IPS DF 4.7 (cell line): ENCODE results near the gene CTPS1.

Source experiments
- DNase-seq: peaks from one replicate; pipeline ENCODE4 v3.0.0-alpha.2; 2013; ENCODE audit warnings: low spot score; ENCODE audit errors: extremely low read depth

The CTPS1 gene

DNA sequence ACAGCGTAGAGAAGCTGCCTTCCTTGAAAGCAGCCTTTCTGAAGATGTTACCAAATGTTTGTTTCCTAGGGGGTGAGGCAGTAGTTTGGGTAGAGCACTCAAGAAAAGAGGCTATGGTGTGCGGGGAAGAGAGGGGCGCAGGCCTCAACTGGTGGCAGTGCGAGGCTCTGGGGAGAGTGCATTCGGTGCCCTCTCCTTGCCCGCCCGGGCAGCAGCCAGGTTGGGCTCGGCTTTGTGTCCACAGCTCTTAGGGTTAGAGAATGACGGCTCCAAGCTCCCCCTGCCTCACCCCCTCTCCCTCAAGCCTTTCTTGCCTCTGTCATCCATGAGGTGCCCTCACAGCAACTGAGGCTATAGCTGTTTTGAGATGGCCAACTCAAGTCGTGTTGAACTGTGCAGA is 42.9 kb downstream of the CTPS1 start:
- DNase-seq = no peak

DNA sequence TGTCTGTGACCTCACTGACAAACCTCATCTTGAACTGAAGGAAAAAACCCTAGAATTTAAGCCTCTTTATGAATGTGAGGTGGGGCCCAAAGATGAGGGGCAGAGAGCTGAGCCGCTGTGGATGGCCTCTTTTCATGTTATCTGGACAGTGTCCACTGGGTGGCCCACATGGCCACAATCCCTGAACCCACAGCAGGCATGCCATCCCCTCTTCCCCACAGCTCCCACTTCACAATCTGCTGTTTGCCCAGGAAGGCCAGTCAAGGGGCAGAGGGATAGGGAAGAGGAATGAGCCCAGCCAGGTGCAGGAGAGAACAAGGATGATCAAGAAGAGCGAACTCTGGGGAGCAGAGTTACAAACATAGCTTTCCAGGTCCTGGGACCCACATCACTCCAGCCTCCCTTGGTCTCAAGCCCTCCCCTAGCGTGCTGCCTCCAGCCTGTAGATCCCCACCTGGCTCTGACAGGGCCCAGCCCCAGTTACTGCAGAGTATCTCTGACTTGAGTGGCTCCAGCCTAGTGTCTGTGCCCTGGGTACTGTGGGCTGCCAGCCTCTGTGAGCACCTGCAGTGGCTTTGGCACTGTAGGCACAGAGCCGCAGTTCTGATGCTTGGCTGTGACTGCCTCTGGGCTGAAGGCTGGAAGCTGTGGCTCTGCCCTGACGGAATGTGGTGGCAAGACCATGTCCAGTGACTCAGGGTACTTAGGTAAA is 43.9 kb downstream of the CTPS1 start:
- no peak for DNase-seq

DNA sequence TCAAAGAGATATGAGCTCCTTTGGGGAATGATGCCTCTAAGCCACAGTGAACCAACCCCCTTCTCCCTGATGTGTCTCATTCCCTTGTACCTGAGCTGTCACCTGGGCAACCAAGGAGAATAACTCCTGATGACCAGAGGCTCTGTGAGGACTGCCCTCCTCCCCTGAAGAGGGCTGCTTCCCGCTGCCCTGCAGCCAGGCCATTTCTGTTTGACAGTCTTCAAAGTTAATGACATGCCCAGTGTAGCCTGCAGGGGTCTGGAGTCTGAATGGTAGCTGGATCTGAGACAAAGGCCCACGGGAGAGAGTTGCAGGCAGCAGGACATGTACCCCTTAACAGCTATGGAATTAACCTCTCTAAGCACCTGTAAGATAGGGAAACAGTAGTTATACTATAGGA is 45.5 kb downstream of the CTPS1 start:
- no peak for DNase-seq

DNA sequence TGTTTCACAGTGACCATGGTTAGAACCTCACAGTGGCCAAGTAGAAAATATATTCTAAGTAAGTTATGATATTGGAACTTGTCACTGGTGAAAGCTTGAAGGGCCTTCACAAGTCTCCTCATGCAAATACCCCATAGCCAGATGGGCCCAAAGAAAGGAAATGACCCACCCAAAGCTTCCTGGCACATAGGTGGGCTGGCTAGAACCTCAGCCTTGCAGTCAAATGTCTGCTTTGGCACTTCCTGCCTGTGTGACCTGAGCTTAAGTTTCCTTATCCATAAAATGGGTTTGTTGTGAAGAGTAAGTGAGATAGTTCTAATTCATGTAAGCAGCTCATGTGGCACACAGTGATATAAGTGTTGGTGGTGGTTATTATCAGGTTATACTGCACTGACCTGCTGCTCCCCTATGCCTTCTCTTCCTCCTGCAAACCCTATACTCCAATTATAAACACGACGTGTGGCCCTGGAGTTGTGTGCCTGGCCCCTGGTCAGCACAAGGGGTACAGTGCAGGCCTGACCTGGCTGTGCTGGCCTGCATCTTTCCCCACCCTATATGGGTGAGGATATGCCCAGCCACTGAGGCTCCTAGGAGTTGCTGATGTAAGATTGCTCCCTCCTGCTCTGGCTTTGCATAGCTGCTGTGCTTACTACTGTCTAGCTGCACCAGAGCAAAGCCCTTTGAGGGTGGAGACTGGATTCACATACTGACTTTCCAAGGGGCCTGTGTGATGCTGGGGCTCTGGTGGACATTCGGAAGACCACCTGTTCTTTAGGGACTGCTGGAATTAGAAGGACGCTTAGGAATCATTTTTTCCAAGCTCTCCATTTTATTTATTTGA is 46.7 kb downstream of the CTPS1 start:
- DNase-seq = no peak

DNA sequence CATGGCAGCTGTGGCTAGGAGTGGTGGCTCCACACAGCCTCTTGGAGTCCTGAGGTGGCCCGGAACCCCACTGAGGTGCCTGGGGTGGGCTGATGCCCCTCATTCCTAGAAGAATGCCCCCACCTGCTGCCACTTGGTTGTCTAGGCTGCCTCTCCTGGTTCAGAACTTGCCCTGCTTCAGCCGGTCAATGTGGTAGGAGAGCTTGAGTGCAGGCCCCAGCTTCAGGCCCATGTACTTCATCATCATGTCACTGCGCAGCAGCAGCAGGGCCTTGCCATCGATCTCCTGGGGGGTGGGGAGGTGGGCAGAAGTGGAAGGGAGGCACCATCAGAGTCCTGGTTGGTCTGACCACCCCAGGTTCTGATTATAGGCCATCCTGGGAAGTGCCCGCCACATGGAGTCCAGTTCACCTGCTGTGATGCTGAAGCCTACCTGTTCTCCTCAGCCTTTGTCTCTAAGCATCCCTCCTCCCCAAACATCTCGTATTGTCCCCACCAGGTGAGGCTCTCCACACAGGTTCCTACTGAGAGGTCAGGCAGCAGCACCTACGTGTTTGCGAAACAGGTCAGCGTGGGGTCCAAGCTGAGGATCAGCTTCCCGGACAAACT is 48.6 kb downstream of the CTPS1 start:
- no peak for DNase-seq

DNA sequence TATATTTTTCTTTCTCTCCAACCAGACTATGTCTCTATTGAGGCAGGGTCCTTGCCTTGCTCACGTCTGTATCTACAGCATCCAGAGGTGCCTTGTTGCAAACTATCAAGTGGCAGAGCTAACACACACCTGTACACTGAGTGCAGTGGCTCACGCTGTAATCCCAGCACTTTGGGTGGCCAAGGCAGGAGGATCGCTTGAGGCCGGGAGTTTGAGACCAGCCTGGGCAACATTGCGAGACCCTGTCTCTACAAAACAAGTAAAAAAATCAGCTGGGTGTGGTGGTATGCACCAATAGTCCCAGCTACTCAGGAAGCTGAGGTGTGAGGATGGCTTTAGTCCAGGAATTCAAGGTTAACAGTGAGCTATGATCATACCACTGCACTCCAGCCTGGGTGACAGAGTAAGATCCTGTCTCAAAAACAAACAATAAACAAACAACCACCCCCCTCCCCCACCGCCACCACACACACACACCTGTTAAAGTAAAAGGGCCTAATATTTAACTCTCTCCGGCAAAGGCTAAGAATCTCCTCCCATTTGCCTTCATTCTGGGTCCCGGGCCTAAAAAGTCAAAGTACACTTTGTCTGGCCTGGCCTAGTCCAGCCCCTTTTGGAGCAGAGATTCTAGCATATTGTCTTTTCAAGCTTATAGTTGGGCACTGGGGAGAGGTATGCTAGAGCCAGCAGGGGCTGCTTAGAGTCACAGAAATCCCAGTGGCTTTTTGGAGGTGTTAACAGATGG is 51.5 kb downstream of the CTPS1 start:
- no peak for DNase-seq

DNA sequence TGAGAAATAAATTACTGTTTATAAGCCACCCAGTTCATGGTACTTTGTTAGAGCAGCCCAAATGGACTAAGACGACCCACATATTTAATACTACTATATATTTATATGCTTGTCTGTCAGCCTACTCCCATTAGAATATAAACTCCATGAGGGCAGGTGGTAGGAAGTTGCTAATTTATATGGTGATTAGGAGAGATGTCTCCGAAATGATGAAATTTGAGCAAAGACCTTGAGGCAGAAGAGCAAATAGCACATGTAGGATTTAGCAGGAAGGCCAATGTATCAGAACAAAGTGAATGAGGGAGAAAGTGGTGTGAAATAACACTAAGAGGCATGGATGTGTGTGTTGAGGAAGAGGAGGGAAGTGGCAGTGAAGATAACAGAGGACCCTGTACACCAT is 52.7 kb downstream of the CTPS1 start:
- no peak for DNase-seq

DNA sequence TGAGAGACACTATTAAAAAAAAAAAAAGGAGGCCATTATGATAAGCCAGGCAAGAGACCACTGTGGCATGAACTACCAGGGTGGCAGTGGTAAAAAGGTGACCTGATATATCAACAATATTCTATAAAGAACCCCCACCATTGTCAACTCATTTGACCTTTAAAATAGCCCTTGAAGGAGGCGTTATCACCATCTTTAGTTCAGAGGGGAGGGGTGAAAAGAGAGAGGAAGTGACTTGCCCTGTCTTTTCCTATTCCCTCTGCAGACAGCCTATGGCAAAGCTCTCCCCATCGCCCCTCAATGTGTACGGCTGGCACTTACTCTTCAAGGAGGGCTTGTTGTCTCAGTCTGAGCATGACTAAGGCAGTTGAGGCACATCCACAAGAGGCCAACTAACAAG is 53.8 kb downstream of the CTPS1 start:
- DNase-seq = no peak

DNA sequence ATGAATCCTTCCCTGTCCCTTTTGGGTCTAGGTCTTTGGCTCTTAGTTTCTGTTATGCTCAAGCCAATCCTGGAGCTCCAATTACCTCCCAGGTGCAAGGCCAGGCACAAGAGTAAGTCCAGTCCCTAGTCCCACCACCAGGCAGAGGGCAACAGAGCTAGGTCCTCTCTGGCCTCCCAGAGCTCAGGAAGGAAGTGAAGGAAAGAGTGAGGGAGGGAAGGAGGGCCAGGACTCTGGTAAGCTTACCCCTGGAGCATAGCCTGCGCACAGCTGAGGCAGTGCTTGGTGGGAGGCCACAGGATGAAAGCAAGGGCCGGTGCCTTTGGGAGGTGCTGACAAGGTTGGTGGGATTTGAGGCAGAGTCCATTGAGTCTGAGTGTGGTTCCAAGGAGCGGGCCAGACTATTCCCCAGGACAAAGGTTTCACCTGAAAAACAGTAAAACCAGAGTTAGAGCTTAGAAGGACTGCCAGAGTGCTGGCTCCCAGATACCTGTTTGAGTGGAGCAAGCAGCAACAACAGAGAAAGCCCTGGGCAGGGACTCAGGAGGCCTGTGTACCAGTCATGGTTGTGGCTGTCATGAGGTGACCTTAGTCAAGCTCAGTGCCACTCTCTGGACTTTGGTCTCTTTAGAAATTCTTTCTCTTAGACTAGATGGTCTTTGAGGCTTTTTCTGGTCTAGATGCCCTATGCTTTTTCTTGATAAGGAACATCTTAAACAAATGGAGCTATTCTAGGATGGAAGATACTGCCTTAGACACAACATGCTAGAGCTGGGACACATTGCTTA is 57.8 kb downstream of the CTPS1 start:
- no peak for DNase-seq

DNA sequence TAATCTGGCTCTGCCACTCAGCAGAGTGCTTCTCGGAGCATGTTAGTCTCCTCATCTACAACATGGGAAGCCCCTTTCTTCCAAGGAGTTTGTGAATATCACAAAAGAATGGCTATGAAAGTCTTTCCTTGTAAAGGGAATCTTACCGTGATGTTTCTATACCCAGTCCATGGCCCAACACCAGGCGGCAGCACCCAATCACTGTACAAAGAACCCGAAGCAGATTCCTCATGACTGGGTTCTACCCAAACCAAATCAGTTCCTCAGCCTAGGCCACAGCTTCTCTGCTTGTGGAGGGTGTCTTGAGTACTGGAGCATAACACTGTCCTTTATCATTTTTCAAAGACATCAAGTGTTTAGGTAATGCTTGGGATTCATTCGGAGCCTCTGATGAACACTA is 58.6 kb downstream of the CTPS1 start:
- DNase-seq = no peak

DNA sequence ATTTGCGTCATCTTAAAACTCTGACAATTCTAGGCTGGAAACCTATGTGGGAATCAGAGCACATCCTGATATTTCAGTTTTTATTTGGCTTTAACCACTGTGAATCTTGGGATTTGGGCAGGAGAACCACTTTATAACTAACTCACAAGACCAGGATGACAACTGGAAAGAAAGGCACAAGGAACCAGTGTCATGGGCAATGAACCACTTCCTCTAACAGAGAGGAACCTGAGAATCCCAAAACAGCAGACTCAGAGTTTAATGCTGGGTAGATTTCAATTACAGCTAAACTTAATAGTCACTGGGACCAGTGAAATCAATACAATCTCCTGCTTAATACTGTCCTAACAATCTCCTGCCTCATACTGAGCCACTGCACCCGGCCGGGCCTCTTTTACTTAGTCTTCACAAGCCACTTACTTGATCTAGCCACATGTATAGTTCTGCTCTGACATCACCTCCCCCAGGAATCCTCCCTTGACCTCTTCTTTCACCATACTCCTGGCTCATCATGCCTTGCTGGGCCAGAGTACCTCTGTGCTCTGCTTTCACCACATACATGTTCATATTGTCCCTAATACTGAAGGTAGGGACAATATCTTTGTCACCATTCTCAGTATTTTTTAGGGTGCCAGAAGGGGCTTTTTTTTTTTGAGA is 62.2 kb downstream of the CTPS1 start:
- DNase-seq = no peak

DNA sequence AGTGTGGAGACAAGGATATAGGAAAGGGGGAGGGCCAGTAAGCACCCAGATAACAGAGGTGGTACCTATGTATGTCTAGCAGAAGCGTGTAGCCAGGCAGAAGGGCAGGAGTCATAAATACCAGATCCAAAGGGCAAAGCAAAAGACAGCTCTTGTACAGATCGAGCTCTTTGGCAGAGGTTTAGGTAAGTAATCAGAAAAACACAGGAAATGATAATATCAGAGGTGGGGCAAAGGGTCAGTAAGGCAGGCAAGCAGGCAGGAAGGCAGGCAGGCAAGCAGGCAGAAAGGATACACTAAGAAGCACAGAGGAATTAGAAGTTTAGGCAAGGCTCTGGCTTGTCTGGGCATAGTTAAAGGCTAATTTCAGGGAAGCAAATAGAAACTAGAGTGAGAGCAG is 64.7 kb downstream of the CTPS1 start:
- DNase-seq = no peak

DNA sequence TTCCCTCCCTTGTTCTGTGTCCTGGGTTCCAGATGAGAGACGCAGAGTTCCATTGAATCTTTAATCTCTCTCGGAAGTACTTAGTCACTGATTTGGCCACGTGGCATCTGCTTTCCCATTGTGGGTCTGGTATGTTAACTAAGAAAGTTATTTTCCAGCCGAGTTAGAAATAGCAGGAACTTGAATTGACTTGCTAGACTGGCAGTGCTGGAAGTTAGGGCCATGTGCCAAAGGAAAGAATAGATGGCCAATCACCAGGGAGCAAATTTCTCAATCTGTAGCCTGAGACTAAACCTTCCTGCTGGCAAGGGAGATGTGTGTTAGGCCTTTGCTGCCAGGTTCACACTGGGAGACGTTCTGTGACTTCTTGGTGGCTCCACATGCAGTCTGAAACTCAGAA is 66.2 kb downstream of the CTPS1 start:
- DNase-seq = no peak

DNA sequence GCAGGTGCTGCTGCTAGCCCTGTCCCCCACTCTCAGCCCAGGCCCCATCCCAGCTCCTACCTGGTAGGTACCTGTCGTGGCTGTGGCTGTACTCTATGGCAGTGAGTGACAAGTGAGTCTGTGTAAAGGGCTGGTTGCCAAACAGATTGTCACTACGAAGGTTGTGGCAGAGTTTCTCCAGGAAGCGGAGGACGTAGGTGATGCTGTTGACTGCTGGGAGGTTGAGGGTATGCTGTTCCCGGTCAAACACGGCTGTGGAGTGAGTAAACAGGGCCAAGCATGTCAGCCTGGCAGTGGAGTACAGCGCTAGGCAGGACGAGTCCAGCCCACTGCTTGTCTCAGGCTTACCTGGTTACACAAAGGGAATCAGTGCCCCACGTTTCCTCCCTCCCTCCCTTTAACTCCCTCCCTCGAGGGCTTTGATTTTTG is 66.9 kb downstream of the CTPS1 start:
- DNase-seq = no peak

DNA sequence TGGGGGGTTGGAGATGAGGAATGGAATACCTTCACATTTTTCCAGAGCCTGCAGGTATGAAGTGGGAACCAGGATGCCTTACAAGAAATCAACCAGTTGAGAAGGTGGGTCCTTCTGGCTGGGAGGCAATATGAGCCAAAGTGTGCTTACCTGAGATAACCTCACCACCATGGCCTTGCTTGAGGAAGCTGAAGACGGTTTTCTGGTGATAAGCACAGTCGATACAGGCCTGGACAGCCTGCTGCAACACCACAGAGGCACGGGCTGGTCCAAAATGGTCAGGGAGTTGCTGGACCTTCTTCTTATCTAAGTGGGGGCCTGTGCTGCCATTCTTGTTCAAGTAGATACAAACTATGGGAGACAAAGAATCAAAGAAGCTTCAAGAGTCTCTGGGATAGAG is 69.0 kb downstream of the CTPS1 start:
- DNase-seq = no peak

DNA sequence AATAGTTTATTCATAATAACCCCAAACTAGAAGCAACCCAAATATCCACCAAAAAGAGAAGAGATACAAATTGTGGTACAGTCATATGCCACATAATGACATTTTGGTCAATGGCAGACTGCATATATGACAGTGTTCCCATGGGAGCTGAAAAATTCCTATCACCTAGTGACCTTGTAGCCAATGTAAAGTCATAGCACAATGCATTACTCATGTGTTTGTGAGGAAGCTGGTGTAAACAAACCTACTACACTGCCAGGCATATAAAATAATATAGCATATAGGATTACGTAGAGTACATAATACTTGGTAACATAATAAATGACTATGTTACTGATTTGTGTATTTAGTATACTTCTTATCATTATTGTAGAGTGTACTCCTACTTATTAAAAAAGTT is 71.5 kb downstream of the CTPS1 start:
- DNase-seq = no peak

DNA sequence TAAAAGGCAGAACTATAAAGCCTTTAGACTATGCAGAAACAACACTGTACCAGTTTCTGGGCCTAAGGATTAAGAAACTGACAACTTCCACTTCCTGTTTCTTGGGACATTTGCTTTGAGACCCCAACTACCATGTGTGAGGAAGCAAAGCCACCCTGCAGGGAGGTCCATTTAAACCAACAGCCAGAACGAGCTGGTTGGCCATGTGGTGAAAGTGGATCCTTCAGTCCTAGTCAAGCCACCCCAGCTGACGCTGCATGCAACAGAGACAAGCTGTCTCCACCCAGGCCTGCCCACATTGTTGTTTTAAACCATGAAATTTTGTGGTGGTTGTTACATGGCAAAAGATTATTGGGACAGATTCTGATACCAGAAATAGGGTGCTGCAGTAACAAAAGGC is 73.8 kb downstream of the CTPS1 start:
- DNase-seq = no peak

DNA sequence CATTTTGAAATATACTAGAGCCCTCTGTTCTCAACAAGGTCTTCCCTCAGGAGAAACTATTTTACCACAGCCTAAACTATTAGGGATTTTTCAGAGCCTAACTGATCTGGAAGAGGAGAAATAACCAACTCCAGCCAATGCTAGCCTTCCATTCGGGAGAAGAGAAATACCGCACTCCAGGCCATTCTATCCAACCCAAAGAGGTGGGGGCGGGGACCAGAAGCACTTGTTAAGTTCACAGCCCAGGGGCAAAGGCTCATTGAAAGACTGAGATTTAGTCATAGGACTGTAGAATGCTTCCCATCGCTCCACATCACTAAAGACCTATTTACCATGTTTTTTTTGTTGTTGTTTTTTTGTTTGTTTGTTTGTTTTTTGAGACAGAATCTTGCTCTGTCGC is 77.4 kb downstream of the CTPS1 start:
- no peak for DNase-seq
